Liver (tissue), 9 donors: ENCODE results near the gene FOSL2. TPM values are rescaled to one million over a fixed set of nuclear protein-coding genes. Genes with fewer than 3 reads are reported as not detected.

ENCODE experiments used
- DNase-seq: peaks from one replicate; pipeline ENCODE4 v3.0.0-alpha.2; 2017; ENCODE audit warnings: low spot score
- H3K27ac ChIP-seq, 2 donors: one replicate each; pipeline ENCODE4 v1.7.0; 2013; ENCODE audit warnings: inconsistent platforms in 2 of 2, low read length in 2 of 2, control low read depth in 1 of 2, low read depth in 1 of 2, mild to moderate bottlenecking in 1 of 2
- H3K27me3 ChIP-seq, 4 donors: one replicate each; pipeline versions ENCODE4 v1.6.1 to v1.7.0; 2013; ENCODE audit warnings: low read length in 3 of 4, inconsistent platforms in 1 of 4, mild to moderate bottlenecking in 1 of 4, moderate library complexity in 1 of 4; ENCODE audit not compliant: control insufficient read depth in 4 of 4, insufficient read depth in 4 of 4
- H3K36me3 ChIP-seq, 4 donors: one replicate each; pipeline versions ENCODE4 v1.6.1 to v1.7.0; 2013; ENCODE audit warnings: low read length in 3 of 4, mild to moderate bottlenecking in 3 of 4, low read depth in 1 of 4, moderate library complexity in 1 of 4; ENCODE audit not compliant: control insufficient read depth in 4 of 4, insufficient read depth in 3 of 4
- H3K4me1 ChIP-seq, 4 donors: one replicate each; pipeline versions ENCODE4 v1.6.1 to v1.7.0; 2013; ENCODE audit warnings: low read length in 3 of 4, mild to moderate bottlenecking in 3 of 4, moderate library complexity in 1 of 4; ENCODE audit not compliant: control insufficient read depth in 4 of 4, insufficient read depth in 4 of 4
- H3K4me3 ChIP-seq, 3 donors: one replicate each; pipeline versions ENCODE4 v1.6.1 to v1.7.0; 2013; ENCODE audit warnings: low read length in 3 of 3, control low read depth in 1 of 3, low read depth in 1 of 3, mild to moderate bottlenecking in 1 of 3
- H3K9ac ChIP-seq, 2 donors: one replicate each; pipeline ENCODE4 v1.7.0; 2013; ENCODE audit warnings: low read length in 2 of 2, mild to moderate bottlenecking in 2 of 2, moderate library complexity in 2 of 2, control low read depth in 1 of 2, low read depth in 1 of 2
- H3K9me3 ChIP-seq, 4 donors: one replicate each; pipeline versions ENCODE4 v1.6.1 to v1.7.0; 2013; ENCODE audit warnings: low read length in 3 of 4; ENCODE audit not compliant: control insufficient read depth in 4 of 4
- ATF3 ChIP-seq: IDR thresholded peaks from 2 replicates; pipeline ENCODE4 v1.6.1; 2016; ENCODE audit warnings: antibody characterized with exemption
- CTCF ChIP-seq: fragments of 150-350 bp; IDR thresholded peaks from 2 replicates; pipeline ENCODE4 v1.5.1; 2017; ENCODE audit warnings: improper control_type of control experiment, low read depth, low read length; ENCODE audit not compliant: missing input control
- EGR1 ChIP-seq, 2 donors: IDR thresholded peaks; 2 replicates each; pipeline ENCODE4 v1.6.1; 2016 to 2018; ENCODE audit warnings: antibody characterized with exemption in 2 of 2, low read depth in 2 of 2
- FOXA1 ChIP-seq: IDR thresholded peaks from 2 replicates; pipeline ENCODE4 v1.6.1; 2016; ENCODE audit warnings: antibody characterized with exemption
- FOXA2 ChIP-seq: IDR thresholded peaks from 2 replicates; pipeline ENCODE4 v1.6.1; 2016; ENCODE audit warnings: antibody characterized with exemption
- GABPA ChIP-seq, 2 donors: IDR thresholded peaks in 1 of 2; conservative IDR thresholded peaks in 1 of 2; 2 replicates each; pipeline ENCODE4 v1.6.1; 2016; ENCODE audit warnings: antibody characterized with exemption in 2 of 2, mild to moderate bottlenecking in 1 of 2, moderate library complexity in 1 of 2
- HNF4A ChIP-seq, 2 donors: conservative IDR thresholded peaks; 2 replicates each; pipeline ENCODE4 v1.6.1; 2016; ENCODE audit warnings: antibody characterized with exemption in 2 of 2, mild to moderate bottlenecking in 2 of 2
- HNF4G ChIP-seq: IDR thresholded peaks from 2 replicates; pipeline ENCODE4 v1.6.1; 2016; ENCODE audit warnings: antibody characterized with exemption
- JUND ChIP-seq, 2 donors: IDR thresholded peaks; 2 replicates each; pipeline ENCODE4 v1.6.1; 2016; ENCODE audit warnings: antibody characterized with exemption in 2 of 2
- MAX ChIP-seq: IDR thresholded peaks from 2 replicates; pipeline ENCODE4 v1.6.1; 2016; ENCODE audit warnings: antibody characterized with exemption
- NR2F2 ChIP-seq: IDR thresholded peaks from 2 replicates; pipeline ENCODE4 v1.6.1; 2016; ENCODE audit warnings: antibody characterized with exemption
- RAD21 ChIP-seq, 2 donors: IDR thresholded peaks; 2 replicates each; pipeline ENCODE4 v1.6.1; 2016; ENCODE audit warnings: antibody characterized with exemption in 2 of 2, mild to moderate bottlenecking in 2 of 2
- REST ChIP-seq: IDR thresholded peaks from 2 replicates; pipeline ENCODE4 v1.6.1; 2016; ENCODE audit warnings: antibody characterized with exemption, mild to moderate bottlenecking
- SP1 ChIP-seq: IDR thresholded peaks from 2 replicates; pipeline ENCODE4 v1.6.1; 2018; ENCODE audit warnings: antibody characterized with exemption, mild to moderate bottlenecking
- TAF1 ChIP-seq: conservative IDR thresholded peaks from 2 replicates; pipeline ENCODE4 v1.6.1; 2016; ENCODE audit warnings: antibody characterized with exemption, mild to moderate bottlenecking
- YY1 ChIP-seq: IDR thresholded peaks from 2 replicates; pipeline ENCODE4 v1.6.1; 2016; ENCODE audit warnings: antibody characterized with exemption, mild to moderate bottlenecking
- WGBS: extraction: QIAGEN DNeasy Blood & Tissue Kit; methylation state at CpG from one replicate; pipeline ENCODE4 v1.1.7; 2013; 5-methylcytosine and 5-hydroxymethylcytosine counted together
- polyA plus RNA-seq, 2 donors: library from polyadenylated mRNA; stranded (reverse) in 1 of 2; unstranded in 1 of 2; fragments of 200-250 nt in 1 of 2; fragments of >200 nt in 1 of 2; fragmentation: Nextera tagmentation in 1 of 2; extraction: Ambion mirVana in 1 of 2; gene quantifications; one replicate each; pipeline versions ENCODE4 v1.2.1 to v1.2.3, GENCODE V29; 2013 to 2015
- total RNA-seq, 2 donors: library from RNA; depleted of rRNA; stranded (reverse); fragments of >200 nt; gene quantifications; one replicate each; pipeline ENCODE4 v1.2.3, GENCODE V29; 2014
- donor health status: healthy.
- donor health status: healthy.
- donor health status: healthy.
- donor health status: healthy.
- donor health status: healthy.

FOSL2 gene
- total and polyA plus RNA-seq, 4 donors = 1.9 to 10.7 (median 2.6) TPM

GRCh38 chr2:28437149-28437835, 44.6 kb downstream of the FOSL2 start:
- no peak for DNase-seq
- Histone ChIP-seq H3K9ac (no peak overlapping the region), H3K27ac (no peak overlapping the region), H3K4me1 (peaks cover 0 to 5% (median 0%) of the 10 kb centered on the region in 4 donors), H3K36me3 (no peaks in the 10 kb centered on the region), H3K4me3 (no peak overlapping the region), H3K27me3 (no peaks in the 10 kb centered on the region), H3K9me3 (no peaks in the 10 kb centered on the region)
- TF ChIP-seq TAF1 (no peak), FOXA1 (no peak), RAD21 (IDR thresholded peaks at IDR 0.05) (no peak)
- WGBS = 88% methylated on average over 18 of the region's 18 CpGs

- no peaks in the 10 kb centered on the region for H3K9me3 ChIP-seq
- WGBS = 93% methylated on average over 5 of the region's 5 CpGs
- TF ChIP-seq MAX (no peak), RAD21 (IDR thresholded peaks at IDR 0.05) (no peak), TAF1 (no peak), YY1 (no peak), EGR1 (IDR thresholded peaks at IDR 0.05; ENCODE audit: low read depth in 2 of 2) (no peak), ATF3 (no peak), HNF4G (no peak), FOXA2 (no peak), JUND (IDR thresholded peaks at IDR 0.05) (no peak), SP1 (no peak)
- no peak overlapping the region for H3K9ac ChIP-seq
- H3K27ac ChIP-seq = no peak overlapping the region
- H3K27me3 ChIP-seq = no peaks in the 10 kb centered on the region
- H3K4me3 ChIP-seq = no peak overlapping the region
- H3K4me1 ChIP-seq = peaks cover 0 to 5% (median 0%) of the 10 kb centered on the region in 4 donors
- H3K36me3 ChIP-seq = no peaks in the 10 kb centered on the region
- no peak for DNase-seq
These were observed 45.3 kb downstream of the FOSL2 start for GRCh38 chr2:28437918-28438317.

GRCh38 chr2:28438532-28439063, 45.9 kb downstream of the FOSL2 start:
- no peak overlapping the region for H3K9ac ChIP-seq
- H3K9me3 ChIP-seq = no peaks in the 10 kb centered on the region
- no peaks in the 10 kb centered on the region for H3K27me3 ChIP-seq
- no peaks in the 10 kb centered on the region for H3K36me3 ChIP-seq
- 89% methylated on average over 13 of the region's 13 CpGs for WGBS
- H3K4me1 ChIP-seq = peaks cover 0 to 5% (median 0%) of the 10 kb centered on the region in 4 donors
- DNase-seq = no peak
- H3K4me3 ChIP-seq = no peak overlapping the region
- H3K27ac ChIP-seq = no peak overlapping the region
- TF ChIP-seq JUND (IDR thresholded peaks at IDR 0.05) = no peak
- TF ChIP-seq FOXA1 = no peak
- no peak for TF ChIP-seq ATF3

- TF ChIP-seq MAX = no peak
- no peak for TF ChIP-seq TAF1
- TF ChIP-seq FOXA2 = no peak
- no peak for TF ChIP-seq FOXA1
- TF ChIP-seq SP1 = no peak
- no peak for TF ChIP-seq REST
- no peak for TF ChIP-seq GABPA (IDR thresholded peaks at IDR 0.05 in 1 of 2, conservative IDR thresholded peaks at IDR 0.05 in 1 of 2)
- no peak for TF ChIP-seq HNF4A (conservative IDR thresholded peaks at IDR 0.05)
- TF ChIP-seq HNF4G = no peak
- TF ChIP-seq CTCF = no peak
- no peak for TF ChIP-seq NR2F2
- H3K9ac ChIP-seq = no peak overlapping the region
These were observed 46.5 kb downstream of the FOSL2 start for GRCh38 chr2:28439127-28439526.

More at GRCh38 chr2:28439127-28439526, 46.5 kb downstream of the FOSL2 start:
- Histone ChIP-seq H3K4me3 (no peak overlapping the region), H3K9me3 (no peaks in the 10 kb centered on the region), H3K27ac (no peak overlapping the region), H3K36me3 (no peaks in the 10 kb centered on the region), H3K27me3 (no peaks in the 10 kb centered on the region), H3K4me1 (peaks cover 0 to 5% (median 0%) of the 10 kb centered on the region in 4 donors)
- WGBS = 92% methylated on average over 5 of the region's 5 CpGs
- no peak for DNase-seq
